SW480 (cell line): ENCODE results near the gene FAR2.
"Not testable (repeated sequence)": the region's sequence is repeated elsewhere in the genome, so short reads cannot be mapped to it uniquely, and the experiment has no call there.

ENCODE experiments used
- DNase-seq: peaks from one replicate; pipeline ENCODE4 v3.0.0-alpha.2; 2016; ENCODE audit warnings: low spot score

FAR2 gene

DNA sequence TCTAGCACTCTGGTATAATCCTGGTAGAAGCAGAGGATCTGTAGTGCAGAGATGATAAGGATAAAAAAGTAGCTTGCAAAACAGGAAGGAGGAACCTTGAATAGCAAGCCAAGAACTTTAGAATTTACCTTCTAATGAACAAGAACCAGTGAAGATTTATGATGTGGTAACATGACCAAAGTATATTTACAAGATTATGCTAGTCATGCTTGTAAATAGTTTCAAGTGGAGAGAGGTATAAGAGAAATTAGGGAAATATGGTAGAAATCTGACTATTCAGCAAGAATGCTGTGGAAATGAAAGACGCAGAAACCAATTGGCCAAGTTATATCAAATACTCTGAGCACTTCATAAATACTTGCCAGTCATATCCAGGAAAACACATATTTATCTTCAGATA lies 184.1 kb downstream of the FAR2 start:
- DNase-seq = no peak

DNA sequence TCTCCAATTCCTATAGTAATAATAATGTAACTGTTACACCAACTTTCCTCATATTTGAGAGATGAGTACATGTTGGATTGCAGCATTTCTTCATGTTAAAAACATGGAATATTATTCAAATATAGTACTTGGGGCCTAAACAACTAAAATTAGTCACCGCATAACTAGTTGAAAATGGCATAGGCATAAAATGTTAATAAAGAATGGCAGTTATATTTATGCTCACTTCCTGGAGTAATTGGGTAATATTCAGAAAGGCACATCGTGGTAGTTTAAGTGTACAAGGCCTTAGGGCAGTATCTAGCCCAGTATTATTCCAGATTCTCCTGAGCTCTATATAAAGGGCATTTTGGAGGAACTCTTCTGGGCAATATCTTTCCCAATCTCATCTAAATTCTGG lies 185.9 kb downstream of the FAR2 start:
- DNase-seq = no peak

DNA sequence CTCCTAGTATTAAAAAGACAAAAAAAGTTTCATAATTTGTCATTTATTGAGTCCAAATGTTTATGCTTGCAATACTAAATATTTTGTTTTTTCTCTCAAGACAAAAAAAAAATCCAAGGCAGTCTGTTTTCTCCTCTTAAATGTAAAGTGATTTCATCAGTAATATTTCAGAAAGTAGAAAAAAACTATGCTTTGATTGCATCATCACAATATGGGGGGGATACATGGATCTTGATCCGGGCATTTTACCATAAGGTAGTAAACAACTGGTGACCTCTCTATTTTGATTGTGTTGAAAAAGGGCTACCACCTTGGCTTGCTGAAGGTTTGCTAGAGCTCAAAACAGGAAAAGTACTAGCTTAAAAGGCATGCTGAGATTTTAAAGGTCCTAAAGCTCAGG lies 188.2 kb downstream of the FAR2 start:
- no peak for DNase-seq

DNA sequence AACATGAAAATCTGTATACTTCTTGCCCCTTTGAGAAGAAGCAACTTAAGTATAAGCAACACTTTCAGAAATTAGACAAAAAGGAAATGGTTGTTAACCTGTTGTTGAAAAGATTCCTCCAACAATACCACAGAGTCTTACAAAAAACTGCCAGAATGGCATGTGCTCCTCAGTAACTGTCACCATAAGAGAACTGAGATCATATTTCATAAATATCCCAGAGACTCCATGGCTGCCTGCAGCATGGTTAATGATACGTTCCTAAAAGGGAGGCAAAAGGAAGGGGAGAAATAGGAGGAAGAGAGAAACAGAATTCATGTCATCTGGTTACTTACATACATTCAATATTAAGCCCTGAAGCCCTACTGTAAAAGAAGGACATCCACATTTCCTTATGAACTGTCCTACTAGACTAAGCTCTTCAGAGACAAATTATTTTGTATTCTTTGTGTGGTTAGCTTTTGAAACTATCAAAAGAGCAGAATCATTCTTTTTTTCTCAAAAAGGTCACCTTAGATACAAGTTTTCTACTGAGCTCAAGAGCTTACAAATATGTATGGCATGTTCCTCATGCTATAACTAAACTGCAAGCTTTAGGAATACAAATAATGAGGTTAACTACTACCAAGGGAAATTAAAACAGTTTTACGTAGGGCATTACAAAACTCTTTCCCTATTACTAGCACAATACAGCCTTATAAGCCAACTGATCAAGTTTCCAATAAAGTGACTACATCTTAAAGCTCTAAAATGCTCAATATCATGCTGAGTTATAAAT lies 194.1 kb downstream of the FAR2 start:
- no peak for DNase-seq

DNA sequence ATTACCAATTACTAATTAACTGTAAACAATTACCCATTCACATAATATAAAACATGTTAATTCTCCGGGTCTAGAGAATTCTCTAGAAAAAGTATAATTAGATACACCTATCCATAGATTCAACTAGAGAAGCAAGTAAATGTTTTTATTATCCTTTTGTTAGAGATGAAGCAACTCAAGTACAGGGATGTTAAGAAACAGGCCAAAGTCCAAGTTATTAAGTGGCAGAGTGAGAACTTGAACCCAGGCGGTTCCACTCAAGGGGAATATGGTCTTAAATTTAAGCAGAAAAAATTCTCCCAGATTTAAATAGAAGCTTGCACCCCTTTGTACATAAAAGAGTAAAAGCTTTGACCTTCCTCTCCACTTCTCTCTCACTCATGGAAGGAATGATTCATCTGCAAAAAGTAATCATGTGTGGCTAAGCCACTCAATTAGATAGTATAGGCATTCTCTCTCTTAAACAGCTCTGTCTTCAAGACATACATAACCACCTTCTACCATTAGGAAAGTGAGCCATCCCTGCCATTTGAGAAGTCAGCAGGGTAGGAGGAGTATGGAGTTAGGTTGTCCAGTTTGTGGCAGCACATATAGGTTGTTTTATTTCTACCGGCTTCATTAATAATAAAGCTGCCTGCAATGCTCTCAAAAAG lies 197.8 kb downstream of the FAR2 start:
- DNase-seq = no peak

DNA sequence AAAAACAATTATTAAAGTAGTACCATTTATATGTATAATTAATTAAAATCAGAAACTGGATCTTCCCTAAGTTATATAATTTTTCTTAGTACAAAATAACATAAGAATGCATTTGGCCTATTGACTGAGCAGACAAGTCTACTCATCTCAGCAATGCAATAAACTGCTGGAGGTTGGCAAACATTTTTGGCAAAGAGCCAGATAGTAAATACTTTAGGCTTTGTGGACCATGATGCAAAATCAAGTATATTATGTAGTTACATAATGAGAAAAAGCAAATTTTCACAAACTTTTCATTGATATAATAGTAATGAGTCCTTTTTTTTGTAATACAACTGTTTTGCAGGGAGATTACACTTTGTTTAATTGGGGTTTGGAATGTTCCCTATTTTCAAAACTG lies 201.0 kb downstream of the FAR2 start:
- peak; percentile 4 for DNase-seq

DNA sequence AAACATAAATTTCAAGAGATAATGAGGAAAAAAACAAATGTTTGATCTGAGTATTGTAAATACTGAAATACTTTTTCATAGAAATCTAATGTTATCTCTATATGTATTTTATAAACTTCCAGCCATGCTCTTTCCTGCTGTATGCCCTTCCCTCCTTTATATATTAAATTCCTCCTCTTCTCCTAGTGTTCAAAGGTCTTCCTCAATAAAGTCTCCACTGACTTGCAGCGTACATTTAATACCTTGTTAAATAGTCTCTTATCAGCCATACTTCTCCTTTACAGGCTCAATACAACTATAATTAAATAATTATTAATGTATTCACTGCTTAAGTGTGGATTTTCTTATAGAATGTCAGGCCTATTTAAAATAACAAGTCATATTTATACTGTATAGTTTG lies 205.9 kb downstream of the FAR2 start:
- DNase-seq = no peak

DNA sequence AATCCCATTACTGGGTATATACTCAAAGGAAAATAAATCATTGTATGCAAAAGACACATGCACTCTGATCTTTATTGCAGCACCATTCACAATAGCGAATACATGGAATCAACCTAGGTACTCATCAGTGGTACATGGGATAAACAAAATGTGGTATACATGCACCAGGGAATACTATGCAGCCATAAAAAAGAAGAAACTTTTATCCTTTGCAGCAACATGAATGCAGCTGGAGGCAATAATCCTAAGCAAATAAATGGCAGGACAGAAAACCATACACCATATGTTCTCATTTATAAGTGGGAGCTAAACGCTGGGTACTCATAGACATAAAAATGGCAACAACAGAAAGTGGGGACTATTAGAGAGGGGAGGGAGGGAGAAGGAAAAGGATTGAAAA lies 216.0 kb downstream of the FAR2 start:
- no peak for DNase-seq

DNA sequence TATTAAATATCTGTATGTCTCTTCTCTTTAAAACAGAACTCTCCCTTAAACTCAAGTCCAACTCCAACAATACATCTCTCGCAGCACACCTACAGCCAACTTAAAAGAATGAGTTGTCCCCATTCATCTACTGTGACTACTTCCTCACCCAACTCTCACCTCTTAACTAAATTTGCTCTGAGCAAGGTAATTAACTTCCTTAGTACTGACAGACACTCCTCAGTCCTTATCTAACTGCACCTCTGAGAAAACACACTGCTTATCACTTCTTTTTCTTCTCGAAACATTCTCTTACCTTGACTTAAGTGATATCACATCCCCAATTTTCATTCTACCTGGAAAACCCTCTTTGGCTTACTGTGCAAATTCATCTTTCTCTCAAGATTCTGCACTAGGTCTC lies 224.9 kb downstream of the FAR2 start:
- no peak for DNase-seq

DNA sequence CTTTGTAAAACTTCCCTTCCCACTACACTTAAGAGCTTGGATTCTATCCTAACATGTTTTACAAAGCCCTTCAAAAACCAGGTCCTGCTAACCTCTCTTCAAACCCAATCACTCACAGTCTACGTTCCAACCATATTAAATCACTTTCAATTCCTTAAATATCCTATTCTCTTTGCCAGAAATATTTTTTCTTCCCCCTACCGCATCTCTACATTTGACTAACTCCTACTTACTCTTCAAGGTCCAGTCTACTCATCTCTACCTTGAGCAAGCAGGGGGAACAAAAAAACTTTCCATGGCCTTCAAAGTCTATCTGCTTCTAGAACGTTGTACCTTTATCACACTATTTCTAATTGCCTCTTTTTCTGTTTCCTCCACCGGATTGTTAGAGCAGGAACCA lies 225.8 kb downstream of the FAR2 start:
- DNase-seq = no peak

DNA sequence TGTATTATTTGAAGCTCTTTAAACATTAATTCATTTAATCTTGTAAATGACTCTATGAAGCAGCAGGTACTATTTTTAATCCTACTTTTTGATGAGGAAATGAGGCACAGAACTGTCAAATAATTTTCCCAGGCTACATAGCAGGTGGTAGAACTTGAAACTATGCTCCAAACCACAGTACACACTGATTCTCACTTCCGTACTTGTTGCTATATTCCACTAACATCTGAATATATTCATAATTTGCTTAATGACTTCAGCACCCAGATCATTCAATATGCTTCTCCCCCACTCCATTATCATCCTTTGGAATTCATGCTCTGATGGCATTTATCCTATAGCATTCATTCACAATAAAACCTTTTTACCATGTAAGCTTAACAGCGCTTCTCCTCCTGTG lies 227.0 kb downstream of the FAR2 start:
- DNase-seq = no peak

DNA sequence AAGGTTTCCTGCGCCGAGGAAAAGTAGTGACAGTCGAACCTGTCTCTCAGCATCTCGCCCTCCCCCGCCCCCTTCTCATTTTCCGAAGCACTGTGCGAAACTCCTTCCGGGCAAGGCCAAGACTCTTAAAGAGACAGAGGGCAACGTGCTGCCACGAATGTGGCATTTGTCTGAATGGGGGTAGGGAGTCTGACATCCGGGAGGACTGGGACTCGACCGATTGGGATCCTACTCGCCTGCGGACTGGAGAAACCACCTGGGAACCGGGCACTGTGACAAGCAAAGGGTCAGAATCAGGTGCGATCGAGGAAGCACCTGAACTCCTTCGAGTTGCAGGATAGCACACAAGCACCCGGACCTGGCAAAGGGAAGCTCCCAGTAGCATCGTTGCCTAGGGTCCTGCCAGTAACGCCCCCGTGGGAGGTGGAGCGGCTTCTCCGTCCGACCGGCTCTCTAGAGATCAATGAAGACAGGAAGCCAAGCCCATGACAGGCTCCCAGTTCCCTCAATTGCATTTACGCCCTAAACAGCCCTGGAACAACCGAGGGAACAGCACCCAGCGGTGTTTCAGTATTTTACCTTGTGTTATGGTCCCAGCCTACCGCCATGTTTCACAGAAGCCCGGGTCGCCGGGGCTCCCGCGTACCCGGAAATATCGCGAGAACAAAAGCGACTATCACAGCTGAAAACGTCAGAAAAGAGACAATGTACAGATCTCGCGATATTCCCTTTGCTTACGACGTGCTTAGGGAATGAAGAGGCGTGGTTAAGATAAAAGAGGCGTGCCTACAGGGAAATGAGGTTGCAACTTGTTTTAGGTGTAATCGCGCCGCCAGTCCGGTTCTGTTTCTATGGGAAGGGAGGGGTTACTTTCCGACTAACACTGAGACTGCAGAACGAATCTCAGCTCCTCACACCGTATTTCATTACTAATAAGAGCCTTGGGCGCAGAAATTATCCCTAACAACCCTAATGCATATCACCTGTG lies 231.8 kb downstream of the FAR2 start, which contains the start of gene ERGIC2:
TSS of gene ERGIC2 (minus strand) at position 637 of the 988 bp plus-strand sequence. CDS start 9,539 bp downstream, outside the sequence.
- DNase-seq = peak; percentile 100

DNA sequence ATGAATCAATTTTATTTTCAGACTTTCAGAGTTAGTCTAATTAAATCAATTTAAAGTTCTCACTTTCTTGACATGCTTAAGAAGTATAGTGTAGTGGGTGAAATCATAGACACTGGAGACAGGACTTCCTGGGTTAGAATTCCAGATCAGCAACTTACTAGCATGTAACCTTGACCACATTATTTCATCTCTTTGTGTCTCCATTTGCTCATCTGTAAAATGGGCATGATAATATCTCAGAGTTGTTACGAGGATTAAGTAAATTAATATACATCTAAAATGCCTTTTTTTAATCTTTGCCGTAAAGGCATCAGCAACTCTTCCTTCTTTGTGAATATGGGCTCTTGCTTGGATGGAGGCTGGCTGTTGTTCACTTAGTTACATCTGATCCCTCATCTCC lies 233.2 kb downstream of the FAR2 start:
- no peak for DNase-seq

DNA sequence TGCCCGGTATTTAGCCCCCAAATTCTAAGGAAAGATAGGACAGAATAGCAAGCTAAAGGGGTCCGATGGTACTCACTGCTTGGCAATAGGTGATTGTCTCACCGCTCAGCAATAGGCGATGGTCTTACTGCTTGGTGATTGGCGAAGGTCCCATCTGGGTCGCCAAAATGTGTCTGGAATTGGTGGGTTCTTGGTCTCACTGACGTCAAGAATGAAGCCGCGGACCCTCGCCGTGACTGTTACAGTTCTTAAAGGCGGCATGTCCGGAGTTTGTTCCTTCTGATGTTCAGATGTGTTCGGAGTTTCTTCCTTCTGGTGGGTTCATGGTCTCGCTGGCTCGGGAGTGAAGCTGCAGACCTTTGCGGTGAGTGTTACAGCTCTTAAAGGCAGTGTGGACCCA lies 236.1 kb downstream of the FAR2 start:
- not testable (repeated sequence) for DNase-seq
